BLaER1 (cell line): ENCODE data around the gene P2RY6.

Experiments
- H3K27ac ChIP-seq: shearing (Covaris generic); formaldehyde crosslinking; 2 replicates; pipeline ENCODE4 v1.8.1; 2022
- H3K27me3 ChIP-seq: shearing (Covaris generic); formaldehyde crosslinking; 2 replicates; pipeline ENCODE4 v1.8.1; 2022
- H3K36me3 ChIP-seq: shearing (Covaris generic); formaldehyde crosslinking; 2 replicates; pipeline ENCODE4 v1.8.1; 2022
- H3K4me1 ChIP-seq: shearing (Covaris generic); formaldehyde crosslinking; 2 replicates; pipeline ENCODE4 v1.8.1; 2022
- H3K4me2 ChIP-seq: shearing (Covaris generic); formaldehyde crosslinking; 2 replicates; pipeline ENCODE4 v1.8.1; 2022
- H3K4me3 ChIP-seq: shearing (Covaris generic); formaldehyde crosslinking; 2 replicates; pipeline ENCODE4 v1.8.1; 2022
- H3K9ac ChIP-seq: shearing (Covaris generic); formaldehyde crosslinking; 2 replicates; pipeline ENCODE4 v1.8.1; 2022
- H3K9me3 ChIP-seq: shearing (Covaris generic); formaldehyde crosslinking; 2 replicates; pipeline ENCODE4 v1.8.1; 2022
- H4K20me1 ChIP-seq: shearing (Covaris generic); formaldehyde crosslinking; 2 replicates; pipeline ENCODE4 v1.8.1; 2022
- Cebpa-rat ChIP-seq: shearing (Covaris generic); IDR thresholded peaks from 2 replicates; pipeline ENCODE4 v1.8.1; 2022

Gene P2RY6

GRCh38 chr11:73330569-73331093, 58.5 kb downstream of the P2RY6 start:
- Histone ChIP-seq H3K36me3 (no peaks in the 10 kb centered on the region), H3K27ac (0 out of 2 replicates have a peak overlapping the region, but pooled peaks have one; percentile 18), H3K4me3 (no peak overlapping the region), H3K4me1 (peaks cover 47% of the 10 kb centered on the region), H3K4me2 (no peak overlapping the region), H4K20me1 (0 out of 2 replicates have a peak, but pooled peaks cover 7% of the 10 kb centered on the region), H3K9me3 (no peaks in the 10 kb centered on the region), H3K9ac (no peak overlapping the region), H3K27me3 (no peaks in the 10 kb centered on the region)
- TF ChIP-seq Cebpa-rat = no peak

GRCh38 chr11:73331138-73331916, 59.2 kb downstream of the P2RY6 start:
- TF ChIP-seq Cebpa-rat = no peak
- Histone ChIP-seq H3K36me3 (no peaks in the 10 kb centered on the region), H3K9ac (no peak overlapping the region), H3K9me3 (no peaks in the 10 kb centered on the region), H3K27me3 (no peaks in the 10 kb centered on the region), H3K4me2 (no peak overlapping the region), H3K27ac (no peak overlapping the region), H3K4me1 (peaks cover 41% of the 10 kb centered on the region), H4K20me1 (0 out of 2 replicates have a peak, but pooled peaks cover 7% of the 10 kb centered on the region), H3K4me3 (no peak overlapping the region)

- no peaks in the 10 kb centered on the region for H3K9me3 ChIP-seq
- peaks cover 32% of the 10 kb centered on the region for H3K4me1 ChIP-seq
- H3K36me3 ChIP-seq = no peaks in the 10 kb centered on the region
- H3K27me3 ChIP-seq = no peaks in the 10 kb centered on the region
- H3K4me2 ChIP-seq = no peak overlapping the region
- no peak overlapping the region for H3K27ac ChIP-seq
- TF ChIP-seq Cebpa-rat = no peak
- 0 out of 2 replicates have a peak, but pooled peaks cover 7% of the 10 kb centered on the region for H4K20me1 ChIP-seq
- H3K9ac ChIP-seq = no peak overlapping the region
- no peak overlapping the region for H3K4me3 ChIP-seq
These were observed 61.0 kb downstream of the P2RY6 start for GRCh38 chr11:73333173-73333572.

- TF ChIP-seq Cebpa-rat = no peak
- Histone ChIP-seq H4K20me1 (0 out of 2 replicates have a peak, but pooled peaks cover 7% of the 10 kb centered on the region), H3K4me1 (peaks cover 32% of the 10 kb centered on the region), H3K4me3 (no peak overlapping the region), H3K9me3 (no peaks in the 10 kb centered on the region), H3K27me3 (no peaks in the 10 kb centered on the region), H3K9ac (peak overlapping the region; percentile 17; the same call in 1 of the 2 replicates), H3K27ac (peak overlapping the region; percentile 54; the same call in 1 of the 2 replicates), H3K36me3 (no peaks in the 10 kb centered on the region), H3K4me2 (peak overlapping the region; percentile 61)
These were observed 61.7 kb downstream of the P2RY6 start for GRCh38 chr11:73333640-73334383.

GRCh38 chr11:73334384-73335203, 62.5 kb downstream of the P2RY6 start:
- Histone ChIP-seq H3K27ac (peak overlapping the region; percentile 54), H3K27me3 (no peaks in the 10 kb centered on the region), H3K4me3 (no peak overlapping the region), H3K4me1 (peaks cover 35% of the 10 kb centered on the region), H4K20me1 (0 out of 2 replicates have a peak, but pooled peaks cover 7% of the 10 kb centered on the region), H3K36me3 (no peaks in the 10 kb centered on the region), H3K9ac (peak overlapping the region; percentile 17; the same call in 1 of the 2 replicates), H3K9me3 (no peaks in the 10 kb centered on the region), H3K4me2 (peak overlapping the region; percentile 61)
- TF ChIP-seq Cebpa-rat = no peak

GRCh38 chr11:73335204-73335923, 63.2 kb downstream of the P2RY6 start:
- H3K9ac ChIP-seq = peak overlapping the region; percentile 17; the same call in 1 of the 2 replicates
- 0 out of 2 replicates have a peak, but pooled peaks cover 7% of the 10 kb centered on the region for H4K20me1 ChIP-seq
- H3K4me1 ChIP-seq = peaks cover 35% of the 10 kb centered on the region
- H3K27me3 ChIP-seq = no peaks in the 10 kb centered on the region
- H3K4me2 ChIP-seq = peak overlapping the region; percentile 61
- no peaks in the 10 kb centered on the region for H3K36me3 ChIP-seq
- TF ChIP-seq Cebpa-rat = no peak
- no peak overlapping the region for H3K4me3 ChIP-seq
- peak overlapping the region; percentile 54; the same call in 1 of the 2 replicates for H3K27ac ChIP-seq
- H3K9me3 ChIP-seq = no peaks in the 10 kb centered on the region

- H4K20me1 ChIP-seq = 0 out of 2 replicates have a peak, but pooled peaks cover 7% of the 10 kb centered on the region
- H3K9me3 ChIP-seq = no peaks in the 10 kb centered on the region
- H3K4me1 ChIP-seq = peaks cover 35% of the 10 kb centered on the region
- peak overlapping the region; percentile 29; the same call in 1 of the 2 replicates for H3K27ac ChIP-seq
- H3K9ac ChIP-seq = peak overlapping the region; percentile 8; the same call in 1 of the 2 replicates
- TF ChIP-seq Cebpa-rat = no peak
- H3K4me3 ChIP-seq = no peak overlapping the region
- no peaks in the 10 kb centered on the region for H3K36me3 ChIP-seq
- peak overlapping the region; percentile 50 for H3K4me2 ChIP-seq
- H3K27me3 ChIP-seq = no peaks in the 10 kb centered on the region
These were observed 65.7 kb downstream of the P2RY6 start for GRCh38 chr11:73337846-73338245.

- TF ChIP-seq Cebpa-rat = no peak
- Histone ChIP-seq H3K4me2 (peak overlapping the region; percentile 50), H3K36me3 (no peaks in the 10 kb centered on the region), H3K27ac (peak overlapping the region; percentile 29; the same call in 1 of the 2 replicates), H3K9ac (peak overlapping the region; percentile 8; the same call in 1 of the 2 replicates), H3K9me3 (no peaks in the 10 kb centered on the region), H4K20me1 (0 out of 2 replicates have a peak, but pooled peaks cover 7% of the 10 kb centered on the region), H3K4me3 (no peak overlapping the region), H3K4me1 (peaks cover 35% of the 10 kb centered on the region), H3K27me3 (no peaks in the 10 kb centered on the region)
These were observed 66.1 kb downstream of the P2RY6 start for GRCh38 chr11:73338279-73338678.
